ENCODE results near the gene MEIS2. TPM values are rescaled to one million over a fixed set of nuclear protein-coding genes. Genes with fewer than 3 reads are reported as not detected.
A peak's percentile ranks its signal among the peaks of the same experiment; 100 is the strongest.

Gene MEIS2
- total RNA-seq, 1 experiment from 2014 or later, result 23.1 TPM

- Mint-ChIP-seq H3K27me3 (ENCODE audit: unreplicated experiment) (no peaks in the 10 kb centered on the region), H3K27ac (ENCODE audit: unreplicated experiment) (no peak overlapping the region), H3K9me3 (ENCODE audit: low read depth, unreplicated experiment) (no peaks in the 10 kb centered on the region), H3K4me3 (ENCODE audit: low read depth, unreplicated experiment) (no peak overlapping the region), H3K36me3 (ENCODE audit: insufficient read depth, unreplicated experiment) (no peaks in the 10 kb centered on the region), H3K4me1 (ENCODE audit: low read depth, unreplicated experiment) (no peaks in the 10 kb centered on the region)
- CTCF ChIA-PET, result no interaction called here
- TF ChIP-seq CTCF (IDR thresholded peaks at IDR 0.05; ENCODE audit: unreplicated experiment), result no peak
- no peak for DNase-seq
- intact Hi-C loops (cut with micrococcal nuclease; ENCODE audit: unreplicated experiment), result loop anchor here (10.0 kb wide), 2 partner anchors 492 to 748 kb away; no protein-coding TSS in a partner anchor
- no TSS peak for BruUV-seq (replicated peaks)
These were observed 36.3 kb upstream of the MEIS2 start for GRCh38 chr15:37136666-37137065.

GRCh38 chr15:37135225-37135624 lies 34.9 kb upstream of the MEIS2 start:
- intact Hi-C loops (cut with micrococcal nuclease; ENCODE audit: unreplicated experiment), result loop anchor here (10.0 kb wide), 2 partner anchors 490 to 750 kb away; no protein-coding TSS in a partner anchor
- H3K4me1 Mint-ChIP-seq (ENCODE audit: low read depth, unreplicated experiment), result no peaks in the 10 kb centered on the region
- no peaks in the 10 kb centered on the region for H3K36me3 Mint-ChIP-seq (ENCODE audit: insufficient read depth, unreplicated experiment)
- no peak for DNase-seq
- no peak overlapping the region for H3K4me3 Mint-ChIP-seq (ENCODE audit: low read depth, unreplicated experiment)
- BruUV-seq (replicated peaks), result no TSS peak
- TF ChIP-seq CTCF (IDR thresholded peaks at IDR 0.05; ENCODE audit: unreplicated experiment), result peak; percentile 25
- no peak overlapping the region for H3K27ac Mint-ChIP-seq (ENCODE audit: unreplicated experiment)
- H3K9me3 Mint-ChIP-seq (ENCODE audit: low read depth, unreplicated experiment), result no peaks in the 10 kb centered on the region
- CTCF ChIA-PET, result interaction anchor here (0.7 kb wide), 1 partner anchor 645 kb away, joined by 13 read pairs; no protein-coding TSS in a partner anchor
- no peaks in the 10 kb centered on the region for H3K27me3 Mint-ChIP-seq (ENCODE audit: unreplicated experiment)

GRCh38 chr15:37134699-37135131 lies 34.4 kb upstream of the MEIS2 start:
- CTCF ChIA-PET, result no interaction called here
- no peaks in the 10 kb centered on the region for H3K4me1 Mint-ChIP-seq (ENCODE audit: low read depth, unreplicated experiment)
- intact Hi-C loops (cut with micrococcal nuclease; ENCODE audit: unreplicated experiment), result loop anchor here (1.0 to 10.0 kb wide), 4 partner anchors 251 to 750 kb away; no protein-coding TSS in a partner anchor
- no peaks in the 10 kb centered on the region for H3K36me3 Mint-ChIP-seq (ENCODE audit: insufficient read depth, unreplicated experiment)
- no peak overlapping the region for H3K4me3 Mint-ChIP-seq (ENCODE audit: low read depth, unreplicated experiment)
- H3K9me3 Mint-ChIP-seq (ENCODE audit: low read depth, unreplicated experiment), result no peaks in the 10 kb centered on the region
- DNase-seq, result peak; percentile 12
- TF ChIP-seq CTCF (IDR thresholded peaks at IDR 0.05; ENCODE audit: unreplicated experiment), result no peak
- no TSS peak for BruUV-seq (replicated peaks)
- H3K27me3 Mint-ChIP-seq (ENCODE audit: unreplicated experiment), result no peaks in the 10 kb centered on the region
- H3K27ac Mint-ChIP-seq (ENCODE audit: unreplicated experiment), result no peak overlapping the region

- DNase-seq, result no peak
- BruUV-seq (replicated peaks), result no TSS peak
- no peaks in the 10 kb centered on the region for H3K36me3 Mint-ChIP-seq (ENCODE audit: insufficient read depth, unreplicated experiment)
- no peaks in the 10 kb centered on the region for H3K9me3 Mint-ChIP-seq (ENCODE audit: low read depth, unreplicated experiment)
- no peaks in the 10 kb centered on the region for H3K4me1 Mint-ChIP-seq (ENCODE audit: low read depth, unreplicated experiment)
- intact Hi-C loops (cut with micrococcal nuclease; ENCODE audit: unreplicated experiment), result loop anchor here (1.0 to 10.0 kb wide), 4 partner anchors 251 to 751 kb away; no protein-coding TSS in a partner anchor
- CTCF ChIA-PET, result no interaction called here
- H3K27me3 Mint-ChIP-seq (ENCODE audit: unreplicated experiment), result no peaks in the 10 kb centered on the region
- H3K27ac Mint-ChIP-seq (ENCODE audit: unreplicated experiment), result no peak overlapping the region
- no peak for TF ChIP-seq CTCF (IDR thresholded peaks at IDR 0.05; ENCODE audit: unreplicated experiment)
- no peak overlapping the region for H3K4me3 Mint-ChIP-seq (ENCODE audit: low read depth, unreplicated experiment)
These were observed 33.9 kb upstream of the MEIS2 start for GRCh38 chr15:37134244-37134643.

Data from Calu3 (cell line).